SIG-M5 (cell line): ENCODE results near the gene ENAM.
"Not testable (repeated sequence)": the region's sequence is repeated elsewhere in the genome, so short reads cannot be mapped to it uniquely, and the experiment has no call there.

Experiments
- DNase-seq: peaks from one replicate; lab custom pipeline; 2025; lab: John Stamatoyannopoulos, UW

ENAM gene

GRCh38 chr4:70624226-70624793 is 4.2 kb upstream of the ENAM start:
- no peak for DNase-seq

GRCh38 chr4:70627620-70628019 is 924 bp upstream of the ENAM start:
- DNase-seq, result no peak

GRCh38 chr4:70629469-70630090 is 1.0 kb downstream of the ENAM start:
- DNase-seq, result no peak

DNA sequence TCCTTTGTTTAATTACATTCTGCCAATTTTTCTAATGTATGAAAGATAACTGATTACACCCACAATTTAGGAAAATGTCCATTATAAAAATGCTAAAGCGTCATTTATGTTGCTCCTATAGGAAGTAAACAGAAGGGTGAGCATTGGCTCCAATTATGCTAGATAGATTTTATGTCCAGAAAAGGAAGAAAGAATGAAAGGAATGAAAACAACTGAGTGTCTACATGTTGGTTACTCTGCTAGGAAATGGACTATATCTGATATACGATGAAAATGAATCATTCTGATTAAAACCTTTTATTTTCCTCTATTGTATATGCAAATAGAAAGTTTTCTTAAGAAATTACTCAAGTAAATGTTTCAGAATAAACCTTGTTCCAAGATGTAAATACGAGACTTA is 1.6 kb downstream of the ENAM start:
- DNase-seq, result no peak

- DNase-seq, result no peak
Measured at GRCh38 chr4:70632028-70632427, 3.5 kb downstream of the ENAM start.

GRCh38 chr4:70634482-70634881 is 5.9 kb downstream of the ENAM start:
- DNase-seq, result no peak

- DNase-seq, result no peak
Measured at GRCh38 chr4:70637239-70637913, 8.8 kb downstream of the ENAM start.

GRCh38 chr4:70640192-70640591 is 11.6 kb downstream of the ENAM start:
- no peak for DNase-seq

DNA sequence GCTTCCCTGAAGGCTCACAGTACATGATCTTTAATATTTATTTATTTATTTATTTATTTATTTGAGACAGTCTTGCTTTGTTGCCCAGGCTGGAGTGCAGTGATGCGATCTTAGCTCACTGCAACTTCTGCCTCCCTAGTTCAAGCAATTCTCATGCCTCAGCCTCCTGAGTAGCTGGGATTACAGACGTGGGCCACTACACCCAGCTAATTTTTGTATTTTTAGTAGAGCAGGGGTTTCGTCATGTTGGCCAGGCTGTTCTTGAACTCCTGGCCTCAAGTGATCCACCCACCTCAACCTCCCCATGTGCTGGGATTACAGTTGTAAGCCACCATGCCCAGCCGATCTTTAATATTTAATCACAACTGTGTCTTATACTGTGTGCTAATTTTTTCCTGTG is 22.2 kb downstream of the ENAM start:
- not testable (repeated sequence) for DNase-seq

DNA sequence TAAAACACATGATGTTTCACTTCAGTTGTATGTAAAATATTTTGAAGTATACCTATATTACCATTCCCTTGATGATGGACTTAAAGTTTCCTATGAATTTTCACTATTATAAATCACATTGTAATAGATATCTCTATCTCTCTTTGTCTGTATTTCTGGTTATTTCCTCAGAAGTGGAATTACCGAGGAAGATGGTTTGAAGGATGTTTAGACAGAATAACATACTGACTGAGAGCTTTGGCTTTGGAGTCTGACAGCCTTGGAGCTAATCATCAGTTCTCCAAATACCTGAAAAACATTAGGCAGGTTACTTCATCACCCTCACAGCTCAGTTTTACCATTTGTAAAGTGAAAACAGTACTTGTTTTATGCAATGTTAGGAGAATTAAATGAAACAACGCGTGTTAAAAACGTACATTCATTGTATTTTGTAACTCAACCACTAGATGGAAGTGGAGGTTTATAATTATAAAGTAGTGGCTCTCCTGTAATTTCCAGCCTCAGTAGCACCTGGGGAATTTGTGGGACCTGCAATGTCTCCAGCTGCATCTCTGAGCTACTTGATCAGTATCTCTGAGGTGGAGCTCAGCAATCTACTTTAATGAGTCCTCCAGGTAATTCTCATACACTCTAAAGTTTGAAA is 23.4 kb downstream of the ENAM start:
- no peak for DNase-seq

- no peak for DNase-seq
Measured at GRCh38 chr4:70654605-70655011, 26.1 kb downstream of the ENAM start.

DNA sequence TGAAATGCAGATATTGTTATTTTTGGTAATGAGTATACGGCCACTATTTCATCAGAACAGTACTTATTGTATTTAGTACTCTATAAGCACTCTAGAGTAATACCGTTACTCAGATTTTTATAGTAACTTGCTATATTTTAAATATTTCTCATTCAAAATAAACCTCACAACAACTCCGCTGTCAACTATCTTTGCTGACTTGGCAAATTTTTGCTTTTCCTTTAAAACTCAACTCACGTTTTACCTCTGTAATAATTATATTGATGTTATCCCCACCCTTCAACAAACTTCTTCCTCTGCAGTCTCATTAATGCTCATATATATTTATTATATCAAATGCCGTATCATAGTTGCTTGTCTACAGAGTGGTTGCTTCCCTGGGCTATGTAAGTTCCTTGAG is 28.8 kb downstream of the ENAM start:
- DNase-seq, result no peak

- no peak for DNase-seq
Measured at GRCh38 chr4:70658418-70658817, 29.9 kb downstream of the ENAM start.

DNA sequence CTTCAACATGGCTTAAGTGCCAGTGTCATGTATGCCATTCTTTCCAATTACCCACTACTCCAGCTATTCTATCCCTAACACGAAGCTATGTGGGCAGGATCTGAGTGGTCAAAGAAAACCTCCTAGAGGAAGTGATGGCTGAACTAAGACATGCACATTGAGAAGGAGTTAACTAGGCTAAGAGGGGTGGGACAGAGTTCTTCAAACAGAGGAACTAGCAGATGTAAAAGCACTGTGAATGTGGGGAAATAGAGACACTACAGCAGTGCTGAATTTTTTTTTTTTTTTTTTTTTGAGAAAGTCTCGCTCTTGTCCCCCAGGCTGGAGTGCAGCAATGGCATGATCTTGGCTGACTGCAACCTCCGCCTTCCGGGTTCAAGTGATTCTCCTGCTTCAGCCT is 31.6 kb downstream of the ENAM start:
- DNase-seq, result no peak

DNA sequence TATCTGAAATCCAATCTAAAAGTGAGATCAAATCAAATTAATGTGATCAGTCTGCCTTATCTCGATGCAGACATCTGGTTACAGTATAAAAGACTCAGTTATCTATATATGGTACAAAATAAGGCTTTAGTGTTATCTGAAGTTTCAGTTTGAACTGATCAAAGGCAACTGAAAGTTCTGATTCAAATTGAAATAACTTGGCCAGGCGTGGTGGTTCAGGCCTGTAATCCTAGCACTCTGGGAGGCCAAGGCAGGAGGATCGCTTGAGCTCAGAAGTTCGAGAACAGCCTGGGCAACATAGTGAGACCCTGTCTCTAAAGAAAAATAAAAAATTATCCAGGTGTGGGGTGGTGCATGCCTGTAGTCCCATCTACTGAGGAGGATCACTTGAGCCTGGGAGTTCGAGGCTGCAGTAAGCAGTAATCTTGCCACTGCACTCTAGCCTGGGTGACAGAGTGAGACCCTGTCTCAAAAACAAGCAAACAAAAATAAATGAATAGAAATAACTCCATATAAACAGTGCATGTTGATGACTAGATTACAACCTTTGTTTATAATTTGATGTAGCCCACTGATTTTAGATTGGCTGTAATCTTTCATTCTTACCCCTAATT is 32.9 kb downstream of the ENAM start:
- not testable (repeated sequence) for DNase-seq

GRCh38 chr4:70666369-70666768 is 37.8 kb downstream of the ENAM start, which contains the start of gene JCHAIN:
TSS of gene JCHAIN (minus strand) at chr4:70666508. CDS start at chr4:70666490, 18 bp downstream.
- no peak for DNase-seq

DNA sequence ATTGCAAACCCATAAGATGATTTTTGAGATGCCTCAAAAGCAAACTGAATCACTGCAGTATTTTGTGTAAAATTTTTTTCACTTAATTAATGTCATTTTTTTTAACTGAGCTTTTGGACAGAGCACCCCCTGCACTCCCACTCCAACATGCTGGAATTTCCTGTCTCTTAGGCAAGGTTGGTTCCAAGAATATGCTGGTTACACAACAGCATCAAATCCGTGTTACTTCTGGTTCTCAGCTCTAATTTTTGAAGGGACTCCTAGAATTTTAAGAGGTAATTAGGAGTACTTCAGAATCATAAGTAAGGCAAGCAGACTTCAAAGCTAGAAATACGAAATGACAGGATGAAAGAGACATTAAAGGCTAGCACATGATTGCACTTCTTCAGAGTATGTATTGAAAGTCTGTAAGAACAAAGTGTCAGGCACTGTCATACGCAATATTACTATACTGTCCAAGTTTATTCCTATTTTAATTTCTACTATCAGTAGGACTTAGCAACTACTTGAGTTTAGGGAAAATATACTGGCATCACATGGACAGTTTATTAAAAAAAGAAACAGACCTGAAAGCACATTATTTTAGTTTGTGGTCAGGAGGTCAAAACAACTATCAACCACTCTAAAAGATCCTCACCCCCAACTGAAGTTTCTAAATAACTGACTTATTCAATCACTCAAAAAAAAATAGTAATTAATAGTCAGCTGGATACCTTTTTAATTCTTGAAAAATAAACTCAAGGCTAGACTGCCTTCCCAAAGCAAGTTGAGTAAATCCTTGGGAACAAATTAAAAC is 39.4 kb downstream of the ENAM start:
- DNase-seq, result no peak

DNA sequence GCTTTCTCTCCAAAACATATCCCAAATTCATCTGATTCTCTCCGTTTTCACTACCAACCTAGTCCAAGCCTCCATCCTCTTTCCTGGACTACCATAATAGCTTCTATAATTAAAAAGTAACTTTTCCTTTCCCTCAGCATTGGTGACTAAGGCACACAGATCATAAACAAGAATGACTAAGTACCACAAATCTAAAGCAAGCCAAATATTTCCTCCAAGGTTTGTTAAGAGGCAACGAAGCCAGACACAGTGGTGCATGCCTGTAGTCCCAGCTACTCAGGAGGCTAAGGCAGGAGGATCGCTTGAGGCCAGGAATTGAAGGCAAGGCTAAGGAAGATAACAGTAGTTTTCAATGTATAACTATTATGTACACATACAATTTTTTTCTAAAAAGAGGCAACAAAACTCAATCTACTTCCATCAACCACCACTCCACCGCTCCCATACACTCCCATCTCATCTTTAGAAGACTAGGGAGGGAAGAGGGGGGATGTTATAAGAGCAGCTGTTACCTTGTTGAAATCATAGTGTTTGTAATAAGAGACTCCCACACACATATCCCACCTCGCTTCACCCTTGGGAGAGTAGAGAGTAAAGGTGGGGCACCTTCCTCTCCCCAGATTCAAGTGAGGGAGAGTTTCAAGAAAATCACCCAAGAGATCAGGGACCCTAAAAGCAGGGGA is 41.9 kb downstream of the ENAM start:
- DNase-seq, result no peak

DNA sequence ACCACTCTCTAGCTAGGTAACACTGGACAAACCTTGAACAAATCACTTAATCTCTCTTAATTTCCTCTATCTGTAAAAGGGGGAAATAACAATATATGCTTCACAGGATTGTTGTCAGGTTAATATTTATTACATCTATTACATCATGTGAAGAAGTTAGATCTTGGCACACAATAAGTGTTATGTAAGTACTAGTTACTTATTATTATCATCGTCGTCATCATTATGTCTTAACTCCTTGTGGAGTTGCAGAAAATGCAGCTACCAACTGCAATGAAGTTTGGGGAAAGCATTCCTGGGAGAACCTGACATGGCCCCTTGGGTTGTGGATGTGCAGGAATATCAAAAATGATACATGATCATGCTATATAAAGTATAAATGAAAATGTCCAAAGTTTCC is 42.5 kb downstream of the ENAM start:
- no peak for DNase-seq

- no peak for DNase-seq
Measured at GRCh38 chr4:70674191-70674590, 45.6 kb downstream of the ENAM start.

DNA sequence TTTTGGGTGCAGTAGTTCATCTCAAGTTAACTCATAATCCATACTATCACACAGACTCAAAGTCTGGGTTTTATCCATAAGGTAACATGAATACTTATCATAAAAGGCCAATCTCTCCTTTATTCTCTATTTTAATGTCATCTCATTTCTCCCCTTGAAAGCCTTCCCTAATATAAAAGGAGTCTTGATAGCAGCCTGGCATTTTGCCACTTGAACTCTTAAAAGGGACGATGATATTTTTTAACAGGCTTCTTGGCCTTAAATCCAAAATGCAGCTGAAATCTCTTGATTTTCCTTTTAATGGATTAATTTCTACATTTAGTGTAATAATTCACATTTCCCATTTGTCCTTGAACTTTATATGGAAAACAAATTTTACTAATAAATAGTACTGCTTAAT is 46.2 kb downstream of the ENAM start:
- DNase-seq, result no peak
